Activated CD4-positive, CD25-positive, alpha-beta regulatory T cell treated with anti-CD3 and anti-CD28 coated beads, Interleukin-2, amount 50 U/mL, for 72 hours (primary cell): Measurements from ENCODE around the gene ATP6V1F.

ENCODE experiments used
- DNase-seq: peaks from one replicate; pipeline ENCODE4 v3.0.0; 2021

The ATP6V1F gene

DNA sequence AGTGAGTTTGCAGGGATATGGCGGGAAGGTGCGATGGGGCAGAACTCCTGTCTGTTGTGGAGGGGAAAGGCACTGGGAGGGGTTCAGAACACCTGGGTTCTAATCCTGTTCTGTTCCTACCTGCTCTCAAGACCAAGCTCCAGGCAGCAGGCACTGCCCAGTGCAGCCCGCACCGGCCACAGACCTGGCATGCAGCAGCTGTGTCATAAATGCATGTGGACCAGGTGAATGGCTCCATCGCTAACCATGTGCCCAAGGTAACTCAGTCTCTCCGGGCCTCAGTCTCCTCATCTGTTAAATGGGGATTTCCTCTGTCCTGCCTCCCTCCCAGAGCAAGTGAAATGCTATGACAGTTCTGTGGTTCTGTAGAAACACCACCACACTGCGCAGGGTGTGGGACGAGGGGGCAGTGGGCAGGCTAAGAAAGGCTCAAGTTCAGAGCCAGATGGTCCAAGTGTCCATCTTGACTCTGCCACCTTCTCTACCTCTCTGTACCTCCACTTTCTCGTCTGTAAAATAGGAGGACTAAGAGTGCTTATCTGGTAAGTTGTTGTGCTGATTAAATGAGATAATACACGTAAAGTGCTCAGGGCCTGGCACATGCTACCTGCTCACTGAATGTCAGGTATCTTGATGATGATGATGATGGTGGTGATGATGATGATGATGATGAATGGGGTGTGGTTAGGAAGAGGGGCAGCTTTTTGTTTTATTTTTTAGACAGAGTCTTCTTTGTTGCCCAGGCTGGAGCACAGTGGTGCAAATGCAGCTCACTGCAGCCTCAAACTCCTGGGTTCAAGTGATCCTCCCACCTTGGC, 22.9 kb downstream of the ATP6V1F start:
- DNase-seq: no peak

DNA sequence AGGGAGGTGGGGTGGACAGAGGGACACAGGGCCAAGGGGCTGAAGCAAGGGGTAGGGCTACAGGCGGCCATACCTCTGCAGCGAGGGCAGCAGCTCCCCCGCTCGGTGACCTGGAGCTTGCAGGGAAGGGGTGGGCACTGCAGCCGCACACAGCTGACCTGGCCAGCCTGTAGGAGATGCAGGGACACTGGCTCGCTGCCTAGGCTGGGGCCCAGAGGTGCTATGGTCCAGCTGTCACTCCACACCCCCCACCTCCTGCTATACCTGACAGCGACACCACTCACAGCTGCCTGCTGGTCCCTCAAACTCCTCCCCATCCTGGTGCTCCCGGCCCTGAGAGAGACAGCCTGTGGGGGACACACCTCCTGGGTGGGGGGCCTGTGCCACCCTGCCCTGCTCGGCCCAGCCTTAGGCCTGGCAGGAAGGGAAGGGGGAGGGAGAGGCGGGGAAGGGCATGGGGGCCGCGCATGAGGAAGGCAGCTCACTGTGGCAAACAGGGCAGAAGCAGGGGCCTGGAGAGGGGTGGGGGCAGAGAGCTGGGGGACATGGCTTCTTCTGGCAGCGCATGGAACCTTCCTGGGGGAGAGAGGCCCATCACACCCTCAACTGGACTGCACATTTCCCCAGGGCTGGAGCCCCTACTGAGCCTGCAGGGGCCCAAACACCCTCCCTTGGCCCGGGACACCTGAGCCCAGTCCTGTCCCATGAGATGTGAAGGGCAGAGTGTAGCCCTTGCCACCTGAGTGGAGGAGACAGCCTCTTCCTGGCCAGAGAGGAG, 23.9 kb downstream of the ATP6V1F start:
- no peak for DNase-seq

DNA sequence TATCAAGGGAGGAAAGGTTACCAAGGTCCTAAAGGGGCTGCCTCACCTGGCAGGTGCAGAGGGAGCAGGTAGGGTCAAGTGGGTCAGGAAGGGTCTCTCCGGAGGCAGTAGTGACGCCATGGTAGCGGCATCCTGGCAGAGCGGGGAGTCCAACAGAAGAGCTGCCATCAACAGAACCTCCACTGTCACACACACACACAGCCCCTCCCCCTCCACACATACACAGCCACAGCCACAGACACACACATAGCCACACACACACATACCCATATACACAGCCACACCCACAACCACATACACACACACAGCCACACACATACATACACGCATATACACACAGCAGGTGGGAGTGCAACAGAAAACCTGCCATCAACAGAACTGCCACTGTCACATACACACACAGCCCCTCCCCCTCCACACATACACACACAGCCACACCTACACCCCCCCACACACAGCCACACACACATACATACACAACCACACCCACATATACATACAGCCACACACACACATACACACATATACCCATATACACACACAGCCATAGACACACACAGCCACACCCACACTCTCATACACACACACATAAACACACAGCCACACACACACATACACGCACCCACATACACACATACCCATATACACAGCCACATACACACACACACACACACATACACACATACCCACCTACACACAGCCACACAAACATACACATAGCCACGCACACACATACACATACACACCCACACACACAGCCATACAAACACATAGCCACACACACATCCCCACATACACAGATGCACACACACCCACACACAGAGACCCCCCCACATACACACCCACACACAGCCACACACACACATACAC, 24.7 kb downstream of the ATP6V1F start:
- DNase-seq: no peak

DNA sequence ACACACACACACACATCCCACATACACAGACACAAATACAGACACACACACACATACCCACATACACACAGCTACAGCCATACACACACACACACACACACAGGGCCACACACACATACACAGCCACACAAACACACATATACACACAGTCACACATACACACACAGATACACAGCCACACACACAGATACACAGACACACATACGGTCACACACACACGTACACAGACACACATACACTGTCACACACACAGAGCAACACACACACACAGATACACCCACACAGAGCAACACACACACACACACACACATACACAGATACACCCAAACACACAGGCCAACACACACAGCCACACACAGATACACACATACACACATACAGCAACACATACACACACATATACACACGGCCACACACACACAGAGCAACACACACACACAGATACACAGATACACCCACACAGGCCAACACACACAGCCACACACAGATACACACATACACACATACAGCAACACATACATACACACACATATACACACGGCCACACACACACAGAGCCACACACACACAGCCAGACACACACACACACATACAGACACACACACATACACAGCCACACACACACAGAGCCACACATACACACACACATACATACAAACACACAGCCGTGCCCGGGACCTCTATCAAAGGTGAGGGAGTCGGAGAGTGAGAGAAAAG, 25.5 kb downstream of the ATP6V1F start:
- no peak for DNase-seq

DNA sequence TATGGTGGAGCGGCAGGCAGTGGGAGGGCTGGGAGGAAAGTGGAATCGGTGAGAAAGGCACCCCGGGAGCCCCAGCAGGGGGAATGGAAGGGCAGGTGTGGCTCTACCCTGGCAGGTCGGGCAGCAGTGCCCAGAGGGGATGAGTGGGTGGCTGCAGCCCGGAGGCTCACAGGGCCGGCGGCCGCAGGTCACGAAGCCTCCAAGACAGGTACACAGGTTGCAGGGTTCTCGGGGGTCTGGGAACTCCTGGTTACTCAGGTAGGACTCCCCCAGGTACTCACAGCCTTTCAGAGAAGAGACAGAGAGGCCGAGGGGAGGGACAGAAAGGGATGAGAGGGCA, 26.1 kb downstream of the ATP6V1F start:
- DNase-seq: no peak

DNA sequence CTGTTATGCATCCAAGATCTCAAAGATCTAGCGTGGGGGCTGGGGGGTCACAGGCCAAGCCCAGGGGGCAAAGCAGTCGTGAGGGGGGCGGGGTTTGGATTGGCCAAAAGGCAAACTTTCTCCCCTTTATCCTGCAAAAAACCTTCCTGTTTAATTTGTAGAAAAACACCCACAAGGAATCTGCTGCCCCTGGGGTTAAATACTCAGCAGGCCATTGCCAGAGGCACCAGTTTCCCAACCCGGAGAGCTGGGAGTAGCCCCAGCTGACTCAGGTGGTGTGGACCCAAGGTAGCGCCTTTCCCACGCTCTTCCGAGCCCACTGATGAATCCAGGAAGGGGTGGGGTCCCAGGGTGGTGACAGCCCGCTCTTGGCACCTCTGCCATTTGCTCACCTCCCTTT, 26.5 kb downstream of the ATP6V1F start:
- DNase-seq: no peak

DNA sequence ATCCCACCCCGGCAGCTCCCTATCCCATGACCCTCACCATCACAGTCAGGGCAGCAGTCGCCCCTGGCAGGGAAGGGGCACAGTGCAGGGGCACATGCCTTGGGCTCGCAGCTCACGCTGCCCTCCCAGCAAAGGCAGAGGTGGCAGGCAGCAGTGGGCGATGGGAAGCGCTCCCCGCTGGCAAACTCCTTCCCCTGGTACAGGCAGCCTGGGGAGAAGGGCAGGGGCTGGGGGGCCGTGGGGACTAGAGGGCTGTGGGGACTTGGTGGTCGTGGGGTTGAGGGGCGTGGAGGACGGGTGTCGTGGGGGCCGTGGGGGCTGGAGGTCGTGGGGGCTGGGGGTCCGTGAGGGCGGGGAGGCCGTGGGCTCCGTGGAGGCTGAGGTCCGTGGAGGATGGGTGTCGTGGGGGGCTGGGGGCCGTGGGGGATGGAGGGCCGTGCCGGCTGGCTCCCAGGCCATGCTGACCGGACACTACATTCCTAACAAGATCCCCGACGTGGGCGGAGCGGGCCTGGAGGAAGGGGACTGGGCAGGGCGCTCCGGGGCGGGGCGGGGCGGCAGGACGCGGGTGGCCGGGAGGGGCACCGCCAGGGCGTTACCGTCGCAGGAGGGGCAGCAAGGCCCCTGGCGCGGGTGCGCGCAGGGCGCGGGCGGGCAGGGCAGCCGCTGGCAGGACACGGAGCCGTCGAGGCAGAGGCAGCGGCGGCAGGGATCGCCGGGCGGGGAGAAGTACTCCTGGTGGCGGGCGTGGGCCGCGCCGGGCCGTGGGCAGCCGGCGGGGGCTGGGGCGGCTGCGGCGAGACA, 27.9 kb downstream of the ATP6V1F start:
- no peak for DNase-seq

DNA sequence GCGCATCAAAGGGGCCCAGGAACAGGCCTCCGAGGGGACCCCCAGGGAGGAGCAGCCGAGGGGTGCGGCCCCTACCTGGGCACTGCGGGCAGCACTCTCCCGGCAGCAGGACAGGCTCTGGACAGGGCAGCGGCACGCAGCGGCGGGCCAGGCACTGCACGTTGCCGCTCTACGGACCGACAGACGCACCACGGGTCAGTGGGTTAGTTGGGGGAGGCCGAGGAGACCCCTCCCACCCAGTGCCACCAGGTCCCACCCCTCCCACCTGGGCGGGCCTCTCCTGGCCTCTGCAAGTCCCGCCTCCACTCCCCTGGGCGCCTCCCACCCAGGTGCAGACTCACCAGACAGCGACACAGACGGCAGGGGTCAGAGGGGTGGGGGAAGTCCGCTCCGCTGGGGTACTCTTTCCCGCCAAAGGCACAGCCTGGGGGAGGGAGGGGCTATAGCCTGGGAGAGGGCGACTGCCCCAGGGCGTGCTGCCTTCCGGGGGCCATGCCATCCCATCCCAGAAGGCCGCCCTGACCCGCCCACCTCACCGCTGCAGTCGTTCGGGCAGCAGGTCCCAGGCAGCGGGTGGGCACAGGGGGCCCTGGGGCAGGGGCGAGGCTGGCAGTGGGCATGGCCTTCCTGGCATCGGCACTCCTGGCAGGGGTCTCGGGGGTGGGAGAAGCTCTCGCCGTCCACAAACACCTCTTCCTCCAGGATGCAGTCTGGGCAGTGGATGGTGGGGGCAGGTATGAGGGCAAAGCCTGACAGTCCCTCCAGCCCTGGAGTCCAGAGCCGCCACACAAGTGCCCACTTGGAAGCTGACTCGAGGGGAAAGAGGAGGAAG, 28.7 kb downstream of the ATP6V1F start:
- DNase-seq: no peak

DNA sequence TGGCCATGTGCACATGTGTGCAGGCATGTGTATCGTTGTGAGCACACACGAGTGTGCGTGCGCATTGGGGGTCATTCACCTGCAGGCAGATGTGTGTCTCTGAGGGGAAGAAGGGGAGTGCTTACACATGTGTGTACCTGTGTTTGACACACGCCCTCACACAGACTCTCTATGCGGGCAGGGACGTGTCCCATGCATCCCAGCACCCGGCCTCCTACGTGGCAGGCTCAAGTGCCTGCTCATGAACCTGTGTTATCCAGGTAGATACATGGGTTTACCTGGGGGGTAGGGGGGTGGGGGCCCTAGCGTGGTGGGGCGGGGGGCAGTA, 29.2 kb downstream of the ATP6V1F start:
- DNase-seq: no peak

DNA sequence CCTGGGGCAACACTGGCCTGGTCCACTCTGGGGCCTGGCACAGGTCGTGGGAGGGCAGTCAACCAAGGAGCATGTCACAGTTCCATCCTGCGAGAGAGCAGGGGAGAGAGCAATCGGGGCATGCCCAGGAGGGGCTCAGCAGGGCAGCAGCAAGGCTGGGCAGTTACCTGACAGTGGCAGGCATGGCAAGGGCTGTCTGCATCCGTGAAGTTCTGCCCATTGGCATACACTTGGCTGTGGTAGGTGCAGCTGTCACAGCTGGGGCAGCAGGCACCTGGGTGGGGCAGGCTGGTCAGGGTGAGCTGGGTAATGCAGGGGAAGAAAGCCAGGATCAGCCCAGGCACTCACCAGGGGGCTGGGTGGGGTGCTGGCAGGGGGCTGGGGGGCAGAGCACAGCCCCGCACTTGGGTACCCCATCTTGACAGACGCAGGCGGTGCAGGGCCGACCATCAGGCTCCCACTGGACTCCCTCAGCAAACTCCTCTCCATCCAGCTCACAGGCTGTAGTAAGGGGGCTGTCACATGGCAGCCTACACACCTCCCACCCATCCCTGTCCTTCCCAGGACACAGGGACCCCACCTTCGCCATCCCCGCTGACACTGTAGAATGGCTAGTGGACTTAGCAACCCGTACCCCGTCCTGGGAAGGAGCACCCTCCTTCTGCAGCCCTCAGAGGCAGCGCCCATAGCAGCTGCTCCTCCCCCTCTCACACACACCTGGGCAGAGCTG, 30.0 kb downstream of the ATP6V1F start:
- no peak for DNase-seq

DNA sequence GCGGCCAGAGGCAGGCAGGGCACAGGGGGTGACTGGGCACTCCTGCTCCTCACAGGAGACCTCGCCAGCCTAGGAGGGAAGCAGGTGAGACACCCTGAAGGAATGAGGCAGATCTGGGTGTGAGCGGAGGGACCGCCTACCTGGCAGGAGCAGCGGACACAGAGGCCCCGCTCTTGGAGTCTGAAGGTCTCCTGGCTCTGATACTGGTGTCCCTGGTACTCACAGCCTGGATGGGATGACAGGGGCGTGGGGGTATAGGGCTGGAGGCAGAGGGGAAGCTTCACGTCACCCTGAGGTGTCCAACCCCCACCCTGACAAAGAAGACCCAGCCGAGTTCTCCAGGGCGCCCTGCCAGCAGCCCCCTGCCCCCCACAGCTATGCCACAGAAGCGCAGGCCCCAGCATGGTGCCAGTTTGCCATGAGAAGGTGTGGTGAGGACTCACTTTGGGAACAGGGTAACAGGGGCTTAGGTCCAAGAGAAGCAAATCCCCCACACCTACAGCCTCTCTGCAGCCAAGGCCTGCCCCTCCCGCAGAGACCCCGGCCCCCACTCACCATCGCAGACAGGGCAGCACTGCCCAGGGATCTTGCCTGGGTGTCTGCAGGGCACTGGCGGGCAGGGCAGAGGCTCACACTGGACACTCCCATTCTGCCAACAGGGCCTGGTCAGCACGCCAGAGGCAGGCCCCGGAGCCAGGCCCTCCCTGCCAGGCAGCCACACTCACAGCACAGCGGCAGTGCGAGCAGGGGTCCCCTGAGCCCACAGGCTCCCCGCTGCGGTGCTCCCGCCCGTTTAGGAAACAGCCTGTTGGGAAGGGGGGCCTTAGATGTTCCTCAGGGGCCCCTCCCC, 30.8 kb downstream of the ATP6V1F start:
- DNase-seq: no peak

DNA sequence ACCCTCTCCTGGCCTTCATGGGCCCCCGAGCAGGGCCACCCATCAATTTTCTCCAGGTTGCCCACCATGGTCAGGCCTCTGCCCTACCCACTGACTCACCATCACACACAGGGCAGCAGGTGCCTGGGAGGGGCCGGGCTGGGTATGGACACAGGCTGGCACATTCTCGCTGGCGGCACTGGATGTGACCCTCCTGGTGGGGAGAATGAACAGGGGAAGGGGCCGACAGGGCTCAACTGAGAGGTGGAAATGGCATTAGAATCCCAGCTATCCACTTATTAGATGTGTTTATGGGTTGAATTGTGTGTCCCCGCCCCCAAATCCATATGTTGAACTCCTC, 31.4 kb downstream of the ATP6V1F start:
- DNase-seq: no peak

DNA sequence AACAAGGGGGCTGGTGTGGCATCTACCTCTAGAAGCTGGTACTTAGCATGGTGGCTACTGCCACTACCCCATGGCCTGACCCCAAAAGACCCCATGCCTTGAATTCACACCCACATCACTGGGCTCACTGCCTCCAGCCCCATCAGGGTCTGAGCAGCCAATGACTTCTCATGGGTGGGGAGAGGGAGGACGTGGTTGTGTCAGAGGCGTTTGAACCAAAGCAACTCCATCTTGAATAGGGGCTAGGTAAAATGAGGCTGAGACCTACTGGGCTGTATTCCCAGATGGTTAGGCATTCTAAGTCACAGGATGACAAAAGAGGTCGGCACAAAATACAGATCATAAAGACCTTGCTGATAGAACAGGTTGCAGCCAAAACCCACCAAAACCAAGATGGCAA, 32.7 kb downstream of the ATP6V1F start:
- no peak for DNase-seq

DNA sequence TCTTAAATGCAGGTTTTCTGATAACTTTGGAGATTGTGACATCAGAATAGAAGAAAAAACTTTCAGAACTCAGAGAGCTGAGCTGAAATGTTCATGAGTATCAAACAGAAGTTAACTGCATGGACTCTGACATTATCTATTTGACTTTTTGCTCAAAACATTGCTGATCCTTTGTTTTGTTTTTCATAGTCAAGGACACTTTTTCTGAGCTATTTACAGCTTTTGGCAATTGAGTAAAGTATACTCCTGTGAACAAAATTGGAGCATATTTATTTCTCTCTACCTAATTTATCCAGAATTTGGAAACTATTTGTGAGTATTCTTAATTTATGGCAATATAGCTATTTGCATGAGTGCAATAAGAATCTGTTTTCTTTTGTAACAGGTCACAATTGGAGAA, 36.7 kb downstream of the ATP6V1F start:
- no peak for DNase-seq

DNA sequence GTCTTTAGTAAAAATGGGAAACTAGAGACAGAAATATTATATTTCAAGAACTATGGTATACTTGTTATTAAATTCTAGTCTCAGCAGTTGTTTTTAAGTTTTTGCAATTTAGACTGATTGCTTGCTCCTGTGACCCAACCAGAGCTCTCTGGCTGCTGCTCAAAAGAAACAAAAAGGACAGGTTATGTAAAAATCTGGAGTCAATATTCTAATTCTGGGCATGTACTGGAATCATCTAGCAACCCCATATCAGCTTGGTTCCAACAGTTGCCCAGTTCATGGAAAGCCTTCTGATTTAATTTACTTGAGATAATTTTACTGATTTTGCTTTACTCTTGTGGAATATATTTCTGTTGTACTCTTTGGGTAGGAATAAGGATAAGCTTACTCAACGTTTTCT, 37.6 kb downstream of the ATP6V1F start:
- DNase-seq: no peak

DNA sequence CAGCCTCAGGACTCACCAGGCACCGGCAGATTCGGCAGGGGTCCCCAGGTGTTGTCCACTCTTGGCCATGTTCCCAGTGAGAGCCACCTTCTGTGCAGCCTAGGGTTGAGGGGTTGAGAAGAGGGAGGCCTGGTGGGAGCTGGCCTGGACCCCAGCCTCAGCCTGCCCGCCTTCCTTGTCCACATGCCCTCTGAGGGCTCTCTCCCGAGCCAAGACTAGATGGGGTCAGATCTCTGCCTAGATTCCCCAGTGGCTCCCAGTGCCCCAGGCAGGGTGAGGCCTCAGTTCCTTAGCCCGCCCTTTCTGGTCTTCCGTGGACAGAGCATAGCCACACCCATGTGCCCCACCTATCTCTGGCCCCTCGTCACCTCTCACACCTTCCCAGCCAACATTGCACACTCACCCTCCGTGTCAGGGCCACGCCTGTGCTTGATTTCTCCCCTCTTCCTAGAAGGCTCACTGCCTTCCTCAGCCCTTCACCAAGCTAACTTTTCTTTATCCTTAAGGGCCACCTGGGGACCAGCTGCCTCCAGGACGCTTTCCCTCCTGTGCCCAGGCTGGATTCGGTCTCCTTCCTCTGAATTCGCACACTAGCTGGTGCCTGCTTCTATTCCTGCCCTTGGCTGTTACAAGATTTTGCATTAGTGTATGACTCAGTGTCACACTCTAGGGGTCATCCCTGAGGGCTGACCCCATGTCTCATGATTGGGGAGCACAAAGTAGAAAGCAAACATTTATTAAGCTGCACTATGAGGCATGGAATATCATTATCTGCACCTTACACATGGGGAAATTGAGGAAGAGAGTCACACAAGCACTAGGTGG, 40.3 kb downstream of the ATP6V1F start:
- DNase-seq: peak; percentile 24

DNA sequence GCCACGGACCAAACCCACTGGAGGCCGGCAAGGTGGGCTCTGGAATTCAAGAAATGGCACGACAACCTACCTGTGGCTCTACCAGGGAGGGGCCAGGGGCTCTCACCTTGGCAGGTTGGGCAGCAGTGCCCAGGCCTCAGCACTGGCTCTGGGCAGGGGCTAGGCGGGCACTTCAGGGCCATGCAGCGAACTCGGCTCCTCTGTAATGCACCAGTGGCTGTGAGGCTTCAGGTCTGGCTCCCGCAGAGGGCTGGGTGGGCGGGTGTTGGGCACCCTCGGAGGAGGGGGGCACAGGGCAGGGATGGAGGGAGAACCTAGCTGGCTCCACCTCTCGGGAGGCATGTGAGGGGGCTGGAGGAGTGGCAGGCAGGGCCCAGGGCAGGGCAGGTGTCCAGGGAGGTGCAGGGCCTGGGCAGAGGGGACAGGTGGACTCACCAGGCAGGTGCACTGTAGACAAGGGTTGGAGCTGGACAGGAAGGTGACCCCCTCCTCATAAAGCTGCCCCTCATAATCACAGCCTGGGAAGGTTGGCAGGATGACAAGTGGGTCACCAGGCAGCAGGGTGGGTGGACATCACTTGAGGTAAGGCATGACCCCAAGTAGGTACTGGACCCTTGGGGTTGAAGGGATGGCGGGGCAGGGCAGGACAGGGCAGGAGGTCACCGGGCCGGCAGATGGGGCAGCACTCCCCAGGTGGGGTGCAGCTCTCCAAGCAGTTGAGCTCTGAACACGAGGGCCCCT, 41.1 kb downstream of the ATP6V1F start:
- DNase-seq: peak; percentile 29
